Eye (tissue), 1 donor: ENCODE data around the gene SEMA3C.

ENCODE experiments used
- DNase-seq: peaks from one replicate; pipeline ENCODE4 v3.0.0-alpha.2; 2015

The SEMA3C gene

DNA sequence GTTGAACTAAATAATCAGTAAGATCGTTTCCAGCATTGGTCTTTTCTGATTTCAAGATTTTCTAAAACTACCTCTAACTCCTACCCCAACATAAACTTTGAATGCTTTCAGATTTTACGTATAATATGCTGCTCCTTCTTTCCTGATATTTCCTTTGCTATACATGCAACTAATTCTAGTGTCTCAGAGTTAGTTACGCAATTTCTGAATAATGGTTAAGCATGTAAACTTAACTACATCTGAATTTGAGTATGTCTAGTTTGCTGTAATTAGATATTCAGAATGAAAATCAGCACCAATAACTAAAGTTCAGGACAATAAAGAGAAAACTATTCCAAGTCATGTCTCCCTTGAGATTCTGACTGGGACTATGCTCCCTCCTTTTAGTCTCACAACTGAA lies 71.0 kb downstream of the SEMA3C start:
- no peak for DNase-seq

DNA sequence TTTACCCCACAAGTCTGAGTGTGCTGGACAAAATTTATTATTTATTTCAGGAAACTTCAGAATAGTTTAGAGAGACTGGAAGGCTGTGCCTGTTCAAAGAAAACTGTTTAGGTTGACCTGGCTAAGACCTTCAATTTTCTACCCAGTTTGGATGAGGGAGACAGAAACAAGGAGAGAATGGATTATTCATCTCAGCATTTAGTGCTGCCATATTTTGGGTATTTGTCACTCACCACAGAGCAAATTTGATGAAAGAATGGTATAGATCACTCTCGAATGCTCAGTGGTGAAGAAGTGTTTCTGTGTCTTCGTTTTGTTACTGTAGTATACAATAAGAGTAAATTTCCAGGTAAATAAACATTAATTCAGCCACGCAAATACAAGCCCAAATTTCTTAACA lies 71.8 kb downstream of the SEMA3C start:
- no peak for DNase-seq

- DNase-seq = no peak
These were observed 73.9 kb downstream of the SEMA3C start for GRCh38 chr7:80844916-80845315.

GRCh38 chr7:80843018-80843677 lies 75.7 kb downstream of the SEMA3C start:
- no peak for DNase-seq

DNA sequence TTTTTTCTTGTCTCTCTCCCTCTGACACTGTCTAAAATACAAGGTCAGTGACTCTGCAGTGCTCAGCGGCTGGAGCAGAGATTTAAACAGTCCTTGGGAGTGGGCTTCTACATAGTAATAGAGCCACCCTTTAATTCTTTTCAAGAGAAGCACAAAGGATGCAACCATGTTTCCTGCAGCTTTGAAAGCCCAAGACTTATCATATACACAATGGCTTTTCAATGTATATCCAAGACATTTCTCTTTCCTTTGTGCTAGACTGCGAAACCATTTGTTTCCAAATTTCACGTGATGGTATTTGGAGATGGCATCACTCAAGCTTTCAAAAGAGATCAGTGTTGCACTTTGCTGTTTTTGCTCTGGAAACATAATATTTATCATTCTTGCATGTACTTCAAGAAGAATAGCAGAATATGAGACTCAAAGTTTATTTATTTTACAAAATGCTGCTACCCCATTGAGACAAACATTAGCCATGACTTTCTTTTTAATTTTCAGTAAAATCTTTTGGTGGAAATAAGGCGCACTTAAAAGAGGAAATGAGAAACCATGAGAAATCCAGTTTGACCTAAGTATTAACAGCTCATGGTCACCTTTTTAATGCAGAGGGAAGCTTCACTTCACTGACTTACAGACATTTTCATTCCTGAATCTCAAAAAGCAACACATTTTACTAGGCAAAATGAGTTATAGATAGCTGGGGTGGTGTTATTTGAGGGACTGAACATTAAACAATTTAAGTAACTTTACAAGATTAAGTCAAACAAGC lies 76.6 kb downstream of the SEMA3C start:
- DNase-seq = no peak

DNA sequence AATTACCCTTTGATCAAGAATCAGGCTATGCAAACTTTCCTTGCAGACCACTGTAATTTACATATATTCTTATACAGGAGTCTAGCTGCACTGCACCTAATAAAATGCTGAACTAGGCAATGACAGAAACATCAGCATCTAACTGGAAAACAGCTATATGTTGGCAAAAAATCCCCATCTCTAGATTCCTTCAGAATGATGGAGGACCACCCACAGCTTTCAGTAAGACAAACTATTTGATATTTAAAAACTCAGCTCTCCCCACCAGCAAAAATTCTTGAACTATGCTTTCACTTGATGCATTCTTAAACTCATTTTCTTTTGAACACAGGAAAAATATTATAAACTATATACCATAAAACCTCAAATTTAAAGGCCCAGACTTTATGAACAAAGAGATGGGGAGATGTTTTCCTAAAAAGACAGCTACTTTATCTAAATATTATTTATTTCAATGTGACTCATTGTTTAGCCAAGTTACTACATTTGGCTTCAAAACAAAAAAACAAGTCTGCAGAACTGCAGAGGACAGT lies 77.4 kb downstream of the SEMA3C start:
- DNase-seq = no peak

GRCh38 chr7:80840681-80841080 lies 78.2 kb downstream of the SEMA3C start:
- DNase-seq = no peak

- no peak for DNase-seq
These were observed 79.0 kb downstream of the SEMA3C start for GRCh38 chr7:80839855-80840254.

DNA sequence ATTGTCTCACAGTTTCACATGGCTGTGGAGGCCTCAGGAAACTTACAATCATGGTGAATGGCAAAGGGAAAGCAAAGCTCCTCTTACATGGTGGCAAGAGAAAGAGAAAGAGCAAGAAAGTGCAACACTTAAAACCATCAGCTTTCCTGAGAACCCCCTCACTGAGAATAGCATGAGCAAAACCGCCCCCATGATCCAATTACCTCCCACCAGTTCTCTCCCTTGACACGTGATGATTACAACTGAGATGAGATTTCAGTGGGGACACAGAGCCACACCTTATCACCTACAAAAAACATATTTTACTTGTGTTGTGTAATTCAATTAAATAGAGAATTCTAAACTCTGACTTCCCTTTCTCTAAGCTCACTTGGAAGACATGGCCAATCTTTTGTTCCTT lies 80.2 kb downstream of the SEMA3C start:
- no peak for DNase-seq

- DNase-seq = no peak
These were observed 81.5 kb downstream of the SEMA3C start for GRCh38 chr7:80837345-80837744.

- no peak for DNase-seq
These were observed 83.6 kb downstream of the SEMA3C start for GRCh38 chr7:80835251-80835650.

GRCh38 chr7:80833289-80834268 lies 85.3 kb downstream of the SEMA3C start:
- DNase-seq = no peak

- DNase-seq = no peak
These were observed 86.8 kb downstream of the SEMA3C start for GRCh38 chr7:80832006-80832405.

GRCh38 chr7:80830584-80831285 lies 88.1 kb downstream of the SEMA3C start:
- DNase-seq = no peak

- no peak for DNase-seq
These were observed 88.8 kb downstream of the SEMA3C start for GRCh38 chr7:80830010-80830409.

GRCh38 chr7:80829527-80829926 lies 89.3 kb downstream of the SEMA3C start:
- DNase-seq = no peak

- no peak for DNase-seq
These were observed 91.6 kb downstream of the SEMA3C start for GRCh38 chr7:80827239-80827633.

DNA sequence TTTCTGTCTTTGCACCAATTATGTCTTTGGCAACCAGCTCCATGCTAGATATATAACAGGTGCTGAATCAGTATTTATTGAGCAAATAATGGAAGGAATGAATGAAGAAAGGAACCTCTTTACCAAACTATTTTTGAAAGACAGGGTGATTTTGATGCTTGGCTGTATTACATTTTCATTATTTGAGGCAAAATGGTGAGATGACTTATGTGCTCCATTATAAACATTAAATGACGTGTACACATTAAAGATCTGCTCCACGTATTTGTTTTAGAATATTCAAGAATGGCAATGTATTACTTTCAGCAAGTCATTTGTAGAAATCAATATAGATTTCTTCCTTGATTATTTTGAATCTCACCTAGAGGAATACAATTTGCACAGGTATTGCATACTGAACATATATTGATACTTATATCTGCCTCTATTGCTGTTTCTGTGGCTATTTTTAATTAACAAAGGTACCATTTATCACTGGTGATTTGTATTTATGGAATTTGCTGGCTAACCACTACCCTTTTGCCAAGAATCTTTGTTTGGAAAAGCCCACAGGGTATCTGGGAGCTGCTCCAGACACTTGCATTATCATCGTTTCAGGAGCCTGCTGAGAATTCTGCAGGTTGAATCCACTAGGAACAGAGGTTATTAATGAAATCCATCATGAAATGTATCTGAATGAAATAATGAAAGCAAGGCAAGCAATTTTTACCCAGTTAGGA lies 92.2 kb downstream of the SEMA3C start:
- DNase-seq = no peak

DNA sequence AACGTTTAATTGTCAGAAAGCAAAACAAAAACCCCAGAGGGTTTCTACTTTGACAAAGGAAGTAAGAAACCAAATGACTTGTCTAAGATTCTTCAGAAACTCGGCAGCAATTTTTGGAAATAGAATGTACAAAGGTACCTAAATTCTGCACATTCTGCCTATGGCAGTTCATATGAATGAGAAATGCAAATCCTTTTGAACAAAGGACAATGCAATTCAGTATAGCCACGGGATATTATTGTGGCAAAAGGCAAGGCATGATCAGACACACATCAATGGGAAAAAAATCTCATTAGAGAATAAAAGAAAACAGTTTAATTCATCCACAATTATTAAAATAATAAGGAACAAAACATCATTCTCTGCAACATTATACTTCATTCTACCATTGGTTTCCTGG lies 93.4 kb downstream of the SEMA3C start:
- no peak for DNase-seq

DNA sequence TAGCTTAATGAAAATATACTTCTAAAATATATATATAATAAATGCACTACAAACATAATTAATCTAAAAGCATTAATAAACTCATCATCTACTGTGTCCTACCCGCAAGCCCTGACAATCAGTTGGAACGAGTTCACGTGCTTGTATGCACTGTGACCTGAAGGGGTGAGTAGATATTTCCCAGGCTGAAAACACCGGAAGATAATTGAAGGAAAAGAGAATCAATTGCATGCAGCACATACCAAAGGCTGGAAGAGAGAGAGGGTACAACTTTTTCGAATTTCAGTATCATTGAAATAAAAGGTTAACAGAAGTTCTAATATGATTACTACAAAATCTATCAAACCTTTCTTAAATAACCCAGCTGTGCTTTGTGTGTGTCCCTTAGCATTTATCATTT lies 94.6 kb downstream of the SEMA3C start:
- no peak for DNase-seq

DNA sequence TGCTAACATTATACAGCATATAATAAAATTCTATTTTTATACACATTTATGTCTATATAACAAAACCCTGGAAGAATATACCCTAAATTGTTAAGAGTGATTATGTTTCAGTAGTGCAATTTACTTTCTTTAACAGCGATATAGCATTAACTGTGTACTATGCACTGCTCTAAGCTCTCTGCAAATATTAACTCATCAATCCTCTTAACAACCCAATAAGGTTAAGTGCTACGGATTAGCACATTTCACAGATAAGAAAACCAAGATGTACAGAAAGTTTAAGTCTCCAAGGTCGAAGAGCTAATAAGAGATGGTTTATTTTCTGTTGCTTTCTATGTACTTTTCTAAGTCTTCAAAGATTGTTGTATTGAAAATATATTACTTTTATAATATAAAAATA lies 95.8 kb downstream of the SEMA3C start:
- no peak for DNase-seq

GRCh38 chr7:80821771-80822319 lies 97.0 kb downstream of the SEMA3C start:
- no peak for DNase-seq
